Skin epidermis (tissue), 12 donors: ENCODE results near the gene TLK1.

ENCODE experiments used
- H3K27ac ChIP-seq, 21 experiments: fragments of 200-600 bp; sonication (generic) in 11 of 21; one replicate each; pipeline ENCODE4 v1.5.0; 2020; ENCODE audit warnings: mild to moderate bottlenecking in 3 of 21, inconsistent platforms in 2 of 21, moderate library complexity in 2 of 21
- H3K4me3 ChIP-seq, 7 experiments: fragments of 200-600 bp; sonication (generic) in 2 of 7; one replicate each; pipeline ENCODE4 v1.5.0; 2020; ENCODE audit warnings: inconsistent platforms in 2 of 7, mild to moderate bottlenecking in 2 of 7, moderate library complexity in 1 of 7

The TLK1 gene

GRCh38 chr2:171036532-171036931, 124.2 kb downstream of the TLK1 start:
- Histone ChIP-seq H3K27ac (no peak overlapping the region), H3K4me3 (no peak overlapping the region)

GRCh38 chr2:171034315-171034714, 126.4 kb downstream of the TLK1 start:
- Histone ChIP-seq H3K27ac (no peak overlapping the region), H3K4me3 (no peak overlapping the region)

GRCh38 chr2:171025214-171025613, 135.5 kb downstream of the TLK1 start:
- Histone ChIP-seq H3K27ac (no peak overlapping the region), H3K4me3 (no peak overlapping the region)

- Histone ChIP-seq H3K27ac (no peak overlapping the region), H3K4me3 (no peak overlapping the region)
Measured at GRCh38 chr2:171018522-171018921, 142.2 kb downstream of the TLK1 start.

- no peak overlapping the region for H3K4me3 ChIP-seq
- H3K27ac ChIP-seq, result no peak overlapping the region
Measured at GRCh38 chr2:171016125-171016524, 144.6 kb downstream of the TLK1 start.

GRCh38 chr2:171013851-171014250, 146.8 kb downstream of the TLK1 start:
- Histone ChIP-seq H3K27ac (no peak overlapping the region), H3K4me3 (no peak overlapping the region)

GRCh38 chr2:171009386-171009785, 151.3 kb downstream of the TLK1 start:
- H3K4me3 ChIP-seq, result no peak overlapping the region
- H3K27ac ChIP-seq, result no peak overlapping the region

GRCh38 chr2:171008550-171009205, 152.0 kb downstream of the TLK1 start:
- Histone ChIP-seq H3K27ac (no peak overlapping the region), H3K4me3 (no peak overlapping the region)

- Histone ChIP-seq H3K27ac (no peak overlapping the region), H3K4me3 (no peak overlapping the region)
Measured at GRCh38 chr2:171004833-171005232, 155.9 kb downstream of the TLK1 start.

GRCh38 chr2:171004363-171004762, 156.3 kb downstream of the TLK1 start:
- Histone ChIP-seq H3K27ac (no peak overlapping the region), H3K4me3 (no peak overlapping the region)

- no peak overlapping the region for H3K27ac ChIP-seq
Measured at GRCh38 chr2:170999654-171000053, 161.0 kb downstream of the TLK1 start.

GRCh38 chr2:170997893-170998597, 162.6 kb downstream of the TLK1 start:
- Histone ChIP-seq H3K4me3 (no peak overlapping the region), H3K27ac (no peak overlapping the region)

More at GRCh38 chr2:170999654-171000053, 161.0 kb downstream of the TLK1 start:
- H3K4me3 ChIP-seq, result no peak overlapping the region

GRCh38 chr2:170996316-170996715, 164.4 kb downstream of the TLK1 start:
- H3K4me3 ChIP-seq, result no peak overlapping the region
- no peak overlapping the region for H3K27ac ChIP-seq

- H3K27ac ChIP-seq, result no peak overlapping the region
- H3K4me3 ChIP-seq, result no peak overlapping the region
Measured at GRCh38 chr2:170991398-170992182, 169.1 kb downstream of the TLK1 start.

- no peak overlapping the region for H3K27ac ChIP-seq
- no peak overlapping the region for H3K4me3 ChIP-seq
Measured at GRCh38 chr2:170986566-170987258, 174.0 kb downstream of the TLK1 start.

- no peak overlapping the region for H3K27ac ChIP-seq
- no peak overlapping the region for H3K4me3 ChIP-seq
Measured at GRCh38 chr2:170985407-170985806, 175.3 kb downstream of the TLK1 start.

GRCh38 chr2:170984079-170984478, 176.6 kb downstream of the TLK1 start:
- H3K27ac ChIP-seq, result no peak overlapping the region
- no peak overlapping the region for H3K4me3 ChIP-seq

GRCh38 chr2:170975943-170976270, 184.8 kb downstream of the TLK1 start:
- H3K27ac ChIP-seq, result no peak overlapping the region
- H3K4me3 ChIP-seq, result no peak overlapping the region

- H3K27ac ChIP-seq, result no peak overlapping the region
Measured at GRCh38 chr2:170975127-170975942, 185.4 kb downstream of the TLK1 start.

More at GRCh38 chr2:170975127-170975942, 185.4 kb downstream of the TLK1 start:
- no peak overlapping the region for H3K4me3 ChIP-seq
